Measurements from ENCODE around the gene MYL7. TPM values are rescaled to one million over a fixed set of nuclear protein-coding genes. Genes with fewer than 3 reads are reported as not detected.

The MYL7 gene
- total RNA-seq, 4 donors from 2014 or later = not detected

DNA sequence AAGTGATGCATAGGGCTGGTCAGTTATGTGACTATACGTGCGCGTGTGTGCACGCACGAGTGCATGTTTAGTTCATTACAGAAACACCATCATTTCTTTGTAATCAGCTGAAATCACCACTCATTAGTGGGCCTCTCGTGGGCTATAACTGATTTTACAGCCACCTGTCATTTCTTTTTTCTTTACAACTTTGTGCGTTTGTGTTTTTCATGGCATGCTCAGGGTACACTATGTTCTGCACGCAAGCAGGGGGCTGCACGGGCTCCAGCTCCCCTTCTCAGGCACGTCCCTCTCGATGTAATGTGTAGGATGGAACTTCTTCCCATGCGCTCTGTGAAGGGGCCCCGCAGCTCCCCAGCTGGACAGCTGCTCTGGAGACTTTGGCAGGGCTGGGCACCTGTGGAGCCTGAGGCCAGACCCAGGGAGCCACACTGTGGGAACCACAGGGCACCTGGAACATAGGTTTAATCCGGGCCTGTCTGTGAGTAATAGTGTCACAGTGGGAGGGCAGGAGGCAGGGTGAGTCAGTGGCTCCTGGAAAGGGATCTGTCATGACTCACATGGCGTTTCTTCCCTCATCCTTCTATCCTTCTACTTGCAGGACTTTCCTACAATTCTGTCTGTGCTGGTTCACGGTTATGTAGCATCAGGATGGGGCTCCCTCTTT lies 43.2 kb upstream of the MYL7 start:
- WGBS, 2 donors (ENCODE audit: low coverage in 1 of 2) = 58 to 62% methylated on average over 9 to 11 of the region's 16 CpGs
- no peak for TF ChIP-seq EP300 (IDR thresholded peaks at IDR 0.05)
- no peak overlapping the region for H3K27ac ChIP-seq
- no peak for ATAC-seq
- H3K4me1 ChIP-seq = no peaks in the 10 kb centered on the region
- no peak overlapping the region for H3K4me3 ChIP-seq
- H3K36me3 ChIP-seq = no peaks in the 10 kb centered on the region
- H3K9me3 ChIP-seq = peaks cover 0 to 14% (median 0%) of the 10 kb centered on the region in 3 donors
- peaks cover 2% of the 10 kb centered on the region for H3K27me3 ChIP-seq

DNA sequence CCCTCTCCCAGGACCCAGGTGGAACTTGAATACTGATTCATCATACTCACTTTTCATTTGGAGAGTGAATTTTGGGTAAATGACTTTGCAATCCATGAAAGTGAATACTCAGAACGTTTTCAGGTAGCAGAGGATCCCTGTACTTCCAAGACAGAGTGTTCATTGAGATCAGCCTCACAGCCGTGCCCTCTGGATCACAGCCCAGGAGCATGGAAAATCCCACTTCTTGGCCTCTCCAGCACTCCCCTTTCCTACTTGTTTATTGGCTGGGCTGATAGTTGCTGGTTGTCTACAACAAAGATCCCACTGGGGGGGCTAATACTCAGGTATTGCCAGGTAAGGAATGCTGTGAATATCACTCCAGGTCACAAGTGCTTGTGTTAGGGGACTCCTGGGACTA lies 42.3 kb upstream of the MYL7 start:
- no peak for ATAC-seq
- Histone ChIP-seq H3K27me3 (no peaks in the 10 kb centered on the region), H3K9me3 (peaks cover 0 to 14% (median 0%) of the 10 kb centered on the region in 3 donors), H3K36me3 (no peaks in the 10 kb centered on the region), H3K4me1 (no peaks in the 10 kb centered on the region), H3K4me3 (no peak overlapping the region), H3K27ac (no peak overlapping the region)
- WGBS, 2 donors (ENCODE audit: low coverage in 1 of 2) = 6 to 17% methylated on average over 2 of the region's 2 CpGs
- TF ChIP-seq EP300 (IDR thresholded peaks at IDR 0.05) (no peak), POLR2AphosphoS5 (IDR thresholded peaks at IDR 0.05) (no peak), POLR2A (IDR thresholded peaks at IDR 0.05) (no peak)
- TF ChIP-seq, protein P1, sequence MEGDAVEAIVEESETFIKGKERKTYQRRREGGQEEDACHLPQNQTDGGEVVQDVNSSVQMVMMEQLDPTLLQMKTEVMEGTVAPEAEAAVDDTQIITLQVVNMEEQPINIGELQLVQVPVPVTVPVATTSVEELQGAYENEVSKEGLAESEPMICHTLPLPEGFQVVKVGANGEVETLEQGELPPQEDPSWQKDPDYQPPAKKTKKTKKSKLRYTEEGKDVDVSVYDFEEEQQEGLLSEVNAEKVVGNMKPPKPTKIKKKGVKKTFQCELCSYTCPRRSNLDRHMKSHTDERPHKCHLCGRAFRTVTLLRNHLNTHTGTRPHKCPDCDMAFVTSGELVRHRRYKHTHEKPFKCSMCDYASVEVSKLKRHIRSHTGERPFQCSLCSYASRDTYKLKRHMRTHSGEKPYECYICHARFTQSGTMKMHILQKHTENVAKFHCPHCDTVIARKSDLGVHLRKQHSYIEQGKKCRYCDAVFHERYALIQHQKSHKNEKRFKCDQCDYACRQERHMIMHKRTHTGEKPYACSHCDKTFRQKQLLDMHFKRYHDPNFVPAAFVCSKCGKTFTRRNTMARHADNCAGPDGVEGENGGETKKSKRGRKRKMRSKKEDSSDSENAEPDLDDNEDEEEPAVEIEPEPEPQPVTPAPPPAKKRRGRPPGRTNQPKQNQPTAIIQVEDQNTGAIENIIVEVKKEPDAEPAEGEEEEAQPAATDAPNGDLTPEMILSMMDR (IDR thresholded peaks at IDR 0.05) = no peak

DNA sequence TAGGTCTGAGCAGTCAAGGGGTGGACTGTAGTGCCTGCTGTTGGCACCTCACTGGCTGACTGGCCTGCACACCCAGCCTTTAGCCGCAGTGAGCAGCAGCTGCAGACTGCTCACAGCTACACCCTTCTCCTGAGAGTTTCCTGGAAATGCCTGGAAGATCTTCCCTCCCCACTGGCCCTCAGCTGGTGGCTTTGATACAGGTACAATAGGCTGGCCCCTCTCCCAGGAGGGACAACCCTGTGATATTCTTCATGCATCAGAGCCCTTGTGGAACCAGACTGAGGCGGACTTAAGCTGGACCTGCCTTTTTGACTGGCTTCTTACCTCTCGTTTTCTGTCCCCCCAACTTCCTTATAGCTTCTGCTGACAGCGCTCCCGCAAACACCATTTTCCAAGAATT lies 41.7 kb upstream of the MYL7 start:
- Histone ChIP-seq H3K27ac (no peak overlapping the region), H3K27me3 (peaks cover 4% of the 10 kb centered on the region), H3K4me3 (no peak overlapping the region), H3K36me3 (no peaks in the 10 kb centered on the region), H3K9me3 (peaks cover 0 to 14% (median 0%) of the 10 kb centered on the region in 3 donors), H3K4me1 (no peaks in the 10 kb centered on the region)
- TF ChIP-seq, protein P1 (IDR thresholded peaks at IDR 0.05) = no peak
- 85 to 96% methylated on average over 4 to 5 of the region's 5 CpGs for WGBS, 2 donors (ENCODE audit: low coverage in 1 of 2)
- no peak for ATAC-seq

DNA sequence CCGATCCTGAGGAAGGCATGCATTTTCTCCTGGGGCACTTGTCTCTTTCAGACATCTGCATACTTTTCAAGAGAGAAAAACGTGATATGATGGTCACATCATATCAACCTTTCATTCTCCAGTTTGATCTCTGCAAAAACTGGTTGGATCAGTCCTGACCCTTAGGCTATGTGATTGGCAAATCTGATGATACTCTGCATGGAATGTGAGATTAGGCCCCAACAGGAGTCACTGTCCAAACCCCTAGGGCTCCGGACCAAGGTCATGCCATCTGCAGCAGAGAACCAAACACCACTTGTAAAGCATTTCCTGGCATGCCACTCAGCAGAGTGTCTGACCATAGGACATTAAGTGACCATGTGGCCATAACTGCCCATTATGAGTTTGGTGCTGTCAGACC lies 39.5 kb upstream of the MYL7 start:
- Histone ChIP-seq H3K9me3 (peaks cover 0 to 14% (median 0%) of the 10 kb centered on the region in 3 donors), H3K4me1 (no peaks in the 10 kb centered on the region), H3K27me3 (peaks cover 15% of the 10 kb centered on the region), H3K36me3 (no peaks in the 10 kb centered on the region), H3K4me3 (no peak overlapping the region), H3K27ac (no peak overlapping the region)
- no peak for ATAC-seq
- WGBS, 2 donors (ENCODE audit: low coverage in 1 of 2) = 41 to 42% methylated on average over 2 of the region's 3 CpGs
- no peak for TF ChIP-seq POLR2A (IDR thresholded peaks at IDR 0.05)
- no peak for TF ChIP-seq POLR2AphosphoS5 (IDR thresholded peaks at IDR 0.05)

DNA sequence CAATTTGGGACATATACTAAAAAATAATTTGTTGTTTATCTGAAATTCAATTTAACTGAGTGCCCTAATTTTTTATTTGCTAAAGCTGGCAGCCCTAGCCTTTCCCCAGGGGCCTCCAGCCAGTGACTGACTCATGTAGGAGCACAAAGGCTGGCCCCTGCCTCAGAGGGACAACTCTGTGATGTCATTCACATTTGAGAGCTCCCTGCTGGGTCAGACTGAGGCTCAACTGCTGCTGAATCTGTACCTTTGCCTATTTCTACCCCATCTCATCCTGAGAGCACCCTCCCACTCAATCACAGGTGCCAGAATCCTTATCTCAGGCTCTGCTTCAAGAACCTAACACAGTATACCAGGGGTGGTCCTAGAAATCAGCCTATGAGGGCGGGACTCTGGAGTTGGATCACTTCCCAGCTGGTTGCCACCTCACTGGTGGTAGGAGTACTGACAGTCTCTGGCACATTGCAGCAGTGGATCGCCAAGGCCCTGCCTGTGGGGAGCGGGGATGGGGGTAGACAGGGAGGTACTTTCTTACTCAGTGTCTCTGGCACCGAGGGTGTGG lies 36.5 kb upstream of the MYL7 start:
- H3K27me3 ChIP-seq = peaks cover 15% of the 10 kb centered on the region
- no peaks in the 10 kb centered on the region for H3K36me3 ChIP-seq
- no peak overlapping the region for H3K4me3 ChIP-seq
- TF ChIP-seq, protein P1 (IDR thresholded peaks at IDR 0.05) = no peak
- TF ChIP-seq EP300 (IDR thresholded peaks at IDR 0.05) = no peak
- no peak for ATAC-seq
- 43% methylated on average over 1 of the region's 4 CpGs; no CpG with 5 or more reads in 1 of the 2 donors for WGBS, 2 donors (ENCODE audit: low coverage in 1 of 2)
- H3K27ac ChIP-seq = no peak overlapping the region
- H3K9me3 ChIP-seq = peaks cover 0 to 7% (median 0%) of the 10 kb centered on the region in 3 donors
- no peaks in the 10 kb centered on the region for H3K4me1 ChIP-seq

DNA sequence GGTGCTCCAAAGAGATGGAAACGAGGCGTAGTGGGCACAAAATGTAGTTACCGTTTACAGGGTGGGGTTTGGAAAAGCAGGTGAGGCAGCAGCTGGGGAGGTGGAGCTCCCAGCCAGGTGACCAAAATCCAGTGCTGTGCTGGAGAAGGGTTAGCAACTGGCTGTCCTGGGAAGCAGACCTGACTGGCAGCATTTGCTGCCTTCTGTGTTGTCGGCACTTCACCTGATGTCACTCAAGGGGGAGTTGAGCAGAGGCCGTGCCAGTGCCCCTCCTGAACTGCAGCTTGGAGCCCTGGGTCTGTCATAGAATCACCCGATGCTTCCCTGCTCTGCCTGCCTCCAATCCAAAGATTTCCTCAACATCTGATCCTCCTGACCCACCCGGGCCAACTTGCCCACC lies 35.4 kb upstream of the MYL7 start:
- no peaks in the 10 kb centered on the region for H3K9me3 ChIP-seq
- H3K27me3 ChIP-seq = peaks cover 15% of the 10 kb centered on the region
- 53% methylated on average over 3 of the region's 7 CpGs; no CpG with 5 or more reads in 1 of the 2 donors for WGBS, 2 donors (ENCODE audit: low coverage in 1 of 2)
- no peaks in the 10 kb centered on the region for H3K4me1 ChIP-seq
- no peaks in the 10 kb centered on the region for H3K36me3 ChIP-seq
- no peak overlapping the region for H3K27ac ChIP-seq
- H3K4me3 ChIP-seq = no peak overlapping the region
- TF ChIP-seq EP300 (IDR thresholded peaks at IDR 0.05) (no peak), POLR2AphosphoS5 (IDR thresholded peaks at IDR 0.05) (no peak), POLR2A (IDR thresholded peaks at IDR 0.05) (no peak)
- TF ChIP-seq, protein P1 (IDR thresholded peaks at IDR 0.05) = no peak
- ATAC-seq = no peak

All from gastroesophageal sphincter (tissue), 4 donors.